ENCODE results near the gene WNT7A. TPM values are rescaled to one million over a fixed set of nuclear protein-coding genes. Genes with fewer than 3 reads are reported as not detected.

WNT7A gene
- total RNA-seq, 1 experiment from 2014 or later, result 0.34 TPM

DNA sequence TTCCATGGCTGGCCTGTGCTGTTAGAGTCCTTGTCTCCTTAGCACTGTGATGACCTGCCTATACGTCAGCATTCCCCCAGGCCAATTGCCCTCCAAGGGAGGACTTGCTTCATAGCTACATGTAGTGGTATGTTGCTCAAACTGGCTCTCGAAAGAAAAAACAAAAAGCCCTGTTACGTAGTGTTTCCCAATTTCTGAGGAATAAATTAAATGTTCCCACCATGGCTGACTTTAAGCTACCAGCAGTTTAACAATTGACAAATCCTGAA is 54.6 kb downstream of the WNT7A start (continued):
- TF ChIP-seq ZFX (IDR thresholded peaks at IDR 0.05), result no peak
- TF ChIP-seq SRF (IDR thresholded peaks at IDR 0.05; ENCODE audit: low read depth), result no peak

DNA sequence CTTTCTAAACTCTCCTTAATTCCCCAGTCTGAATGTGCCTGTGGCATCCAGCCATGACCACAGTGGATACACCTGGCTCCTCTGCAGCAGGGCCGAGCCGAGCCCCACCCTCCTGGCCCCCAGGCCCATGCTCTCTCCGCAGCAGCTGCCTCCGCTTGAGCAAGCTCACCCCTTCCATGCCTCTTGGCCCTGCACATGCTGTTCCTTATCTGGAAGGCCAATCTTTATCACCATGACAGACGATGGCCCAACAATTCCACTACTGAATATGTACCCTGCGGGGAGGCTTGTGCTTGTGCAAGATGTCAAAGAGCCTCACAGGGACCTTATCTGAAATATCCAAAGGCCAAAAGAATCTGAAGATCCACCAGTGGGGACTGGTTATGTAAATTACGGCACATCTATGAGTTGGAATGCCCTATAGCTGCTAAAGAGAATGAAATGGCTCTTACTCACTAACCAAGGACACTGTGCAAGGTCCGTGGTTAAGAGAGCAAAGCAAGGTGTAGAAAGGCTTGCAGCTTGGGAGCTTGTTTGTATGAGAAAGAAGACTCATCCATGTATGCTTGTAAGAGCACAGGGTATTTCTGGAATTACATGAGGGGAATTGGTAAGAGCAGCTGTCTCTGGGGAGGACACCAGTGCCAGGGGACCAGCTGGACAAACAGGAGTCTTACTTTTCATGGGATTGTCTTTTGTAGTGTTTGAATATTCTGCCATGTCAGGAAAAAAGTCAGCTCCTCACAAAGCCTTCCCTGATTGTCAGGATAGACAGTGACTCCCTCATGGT is 55.2 kb downstream of the WNT7A start:
- ATAC-seq, result no peak
- ChIA-PET RAD21 (ENCODE audit: low non-redundant PET in 1 of 2, low total read pairs in 2 of 2, uncharacterized antibody in 2 of 2, unreplicated experiment in 2 of 2) (no interaction called here), POLR2A (interaction anchor here (1.4 kb wide), 1 partner anchor 25 kb away, joined by 3 read pairs; no protein-coding TSS in a partner anchor), CTCF (interaction anchor here (1.4 kb wide), 1 partner anchor 167 kb away, joined by 4 read pairs; no protein-coding TSS in a partner anchor)
- intact Hi-C loops (cut with micrococcal nuclease), result no loop called here
- H3K4me3 ChIP-seq (replicated peaks in 1 of 2; ENCODE audit: low read depth in 1 of 2, low read length in 2 of 2), result no peak overlapping the region
- no peaks in the 10 kb centered on the region for H3K9me2 ChIP-seq (ENCODE audit: insufficient read depth)
- no peak overlapping the region for H2AFZ ChIP-seq (ENCODE audit: low read depth, low read length, poor library complexity, severe bottlenecking)
- no peak overlapping the region for H3K4me2 ChIP-seq (ENCODE audit: low read length)
- H3K9me3 ChIP-seq (ENCODE audit: control insufficient read depth in 1 of 2, insufficient read depth in 1 of 2, low read depth in 1 of 2, low read length in 2 of 2), result no peaks in the 10 kb centered on the region
- H3K79me2 ChIP-seq (ENCODE audit: insufficient read depth, low read length), result no peaks in the 10 kb centered on the region
- DNase-seq (ENCODE audit: low read depth, low spot score), result no peak
- H4K20me1 ChIP-seq (ENCODE audit: insufficient read depth), result no peaks in the 10 kb centered on the region
- H3K27ac ChIP-seq (ENCODE audit: low read depth, low read length), result no peak overlapping the region
- no peaks in the 10 kb centered on the region for H3K36me3 ChIP-seq (ENCODE audit: control insufficient read depth in 1 of 2, insufficient read depth in 2 of 2, low read length in 2 of 2)
- no peak overlapping the region for H3K9ac ChIP-seq (ENCODE audit: low read length)
- TF ChIP-seq CEBPB (IDR thresholded peaks at IDR 0.05; ENCODE audit: low read depth) (no peak), JUND (IDR thresholded peaks at IDR 0.05) (no peak), RAD21 (IDR thresholded peaks at IDR 0.05; ENCODE audit: low read depth) (no peak), TCF7L2 (IDR thresholded peaks at IDR 0.05; ENCODE audit: borderline replicate concordance, extremely low read depth, insufficient read depth, insufficient read length) (no peak), POLR2A (IDR thresholded peaks at IDR 0.05; ENCODE audit: borderline replicate concordance, extremely low read depth, insufficient read depth, insufficient read length) (no peak), EZH2phosphoT487 (IDR thresholded peaks at IDR 0.05; ENCODE audit: borderline replicate concordance) (no peak), SP1 (IDR thresholded peaks at IDR 0.05; ENCODE audit: low read depth) (no peak), ELF1 (IDR thresholded peaks at IDR 0.05; ENCODE audit: borderline replicate concordance, low read depth) (no peak), CBX3 (IDR thresholded peaks at IDR 0.05; ENCODE audit: low read depth) (no peak), EZH2 (IDR thresholded peaks at IDR 0.05) (no peak), ZNF274 (IDR thresholded peaks at IDR 0.05; ENCODE audit: low read depth, low read length) (no peak), SIN3A (IDR thresholded peaks at IDR 0.05; ENCODE audit: low read depth) (no peak), YY1 (IDR thresholded peaks at IDR 0.05; ENCODE audit: extremely low read depth, insufficient replicate concordance, low read depth, low read length) (no peak), ZFX (IDR thresholded peaks at IDR 0.05) (no peak), FOSL1 (IDR thresholded peaks at IDR 0.05; ENCODE audit: low read depth) (no peak), POLR2AphosphoS5 (IDR thresholded peaks at IDR 0.05; ENCODE audit: low read depth, low read length) (no peak)
- TF ChIP-seq, protein P1, sequence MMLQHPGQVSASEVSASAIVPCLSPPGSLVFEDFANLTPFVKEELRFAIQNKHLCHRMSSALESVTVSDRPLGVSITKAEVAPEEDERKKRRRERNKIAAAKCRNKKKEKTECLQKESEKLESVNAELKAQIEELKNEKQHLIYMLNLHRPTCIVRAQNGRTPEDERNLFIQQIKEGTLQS (IDR thresholded peaks at IDR 0.05), result no peak
- TF ChIP-seq, protein P2, sequence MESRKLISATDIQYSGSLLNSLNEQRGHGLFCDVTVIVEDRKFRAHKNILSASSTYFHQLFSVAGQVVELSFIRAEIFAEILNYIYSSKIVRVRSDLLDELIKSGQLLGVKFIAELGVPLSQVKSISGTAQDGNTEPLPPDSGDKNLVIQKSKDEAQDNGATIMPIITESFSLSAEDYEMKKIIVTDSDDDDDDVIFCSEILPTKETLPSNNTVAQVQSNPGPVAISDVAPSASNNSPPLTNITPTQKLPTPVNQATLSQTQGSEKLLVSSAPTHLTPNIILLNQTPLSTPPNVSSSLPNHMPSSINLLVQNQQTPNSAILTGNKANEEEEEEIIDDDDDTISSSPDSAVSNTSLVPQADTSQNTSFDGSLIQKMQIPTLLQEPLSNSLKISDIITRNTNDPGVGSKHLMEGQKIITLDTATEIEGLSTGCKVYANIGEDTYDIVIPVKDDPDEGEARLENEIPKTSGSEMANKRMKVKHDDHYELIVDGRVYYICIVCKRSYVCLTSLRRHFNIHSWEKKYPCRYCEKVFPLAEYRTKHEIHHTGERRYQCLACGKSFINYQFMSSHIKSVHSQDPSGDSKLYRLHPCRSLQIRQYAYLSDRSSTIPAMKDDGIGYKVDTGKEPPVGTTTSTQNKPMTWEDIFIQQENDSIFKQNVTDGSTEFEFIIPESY (IDR thresholded peaks at IDR 0.05; ENCODE audit: extremely low read depth, insufficient replicate concordance, low read length), result no peak
- TF ChIP-seq, protein P3, sequence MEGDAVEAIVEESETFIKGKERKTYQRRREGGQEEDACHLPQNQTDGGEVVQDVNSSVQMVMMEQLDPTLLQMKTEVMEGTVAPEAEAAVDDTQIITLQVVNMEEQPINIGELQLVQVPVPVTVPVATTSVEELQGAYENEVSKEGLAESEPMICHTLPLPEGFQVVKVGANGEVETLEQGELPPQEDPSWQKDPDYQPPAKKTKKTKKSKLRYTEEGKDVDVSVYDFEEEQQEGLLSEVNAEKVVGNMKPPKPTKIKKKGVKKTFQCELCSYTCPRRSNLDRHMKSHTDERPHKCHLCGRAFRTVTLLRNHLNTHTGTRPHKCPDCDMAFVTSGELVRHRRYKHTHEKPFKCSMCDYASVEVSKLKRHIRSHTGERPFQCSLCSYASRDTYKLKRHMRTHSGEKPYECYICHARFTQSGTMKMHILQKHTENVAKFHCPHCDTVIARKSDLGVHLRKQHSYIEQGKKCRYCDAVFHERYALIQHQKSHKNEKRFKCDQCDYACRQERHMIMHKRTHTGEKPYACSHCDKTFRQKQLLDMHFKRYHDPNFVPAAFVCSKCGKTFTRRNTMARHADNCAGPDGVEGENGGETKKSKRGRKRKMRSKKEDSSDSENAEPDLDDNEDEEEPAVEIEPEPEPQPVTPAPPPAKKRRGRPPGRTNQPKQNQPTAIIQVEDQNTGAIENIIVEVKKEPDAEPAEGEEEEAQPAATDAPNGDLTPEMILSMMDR (IDR thresholded peaks at IDR 0.05 in 2 of 3, conservative IDR thresholded peaks at IDR 0.05 in 1 of 3; ENCODE audit: borderline replicate concordance in 1 of 3, insufficient read depth in 1 of 3, low read depth in 2 of 3, low read length in 2 of 3), result no peak
- TF ChIP-seq, protein P4, sequence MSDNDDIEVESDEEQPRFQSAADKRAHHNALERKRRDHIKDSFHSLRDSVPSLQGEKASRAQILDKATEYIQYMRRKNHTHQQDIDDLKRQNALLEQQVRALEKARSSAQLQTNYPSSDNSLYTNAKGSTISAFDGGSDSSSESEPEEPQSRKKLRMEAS (IDR thresholded peaks at IDR 0.05), result no peak
- H3K4me1 ChIP-seq (ENCODE audit: control insufficient read depth in 1 of 2, insufficient read depth in 2 of 2, low read length in 2 of 2), result peaks cover 0 to 33% of the 10 kb centered on the region in 2 experiments; a peak in 1 of 4 replicates
- BruUV-seq (replicated peaks), result no TSS peak
- no peaks in the 10 kb centered on the region for H3K27me3 ChIP-seq (ENCODE audit: insufficient read depth, low read length)
